Keratinocyte (primary cell): ENCODE data around the gene EGR2. TPM values are rescaled to one million over a fixed set of nuclear protein-coding genes. Genes with fewer than 3 reads are reported as not detected.
A peak's percentile ranks its signal among the peaks of the same experiment; 100 is the strongest.

Source experiments
- DNase-seq: peaks from one replicate; pipeline ENCODE4 v3.0.0-alpha.2; 2011; ENCODE audit warnings: low read depth, missing footprints, low spot score
- FAIRE-seq: peaks from 2 replicates; lab custom pipeline; 2011; peaks lifted over from hg19 to GRCh38; lab: Jason Lieb, UNC
- H2AFZ ChIP-seq: 2 replicates; pipeline ENCODE4 v1.6.0; 2012; ENCODE audit warnings: low read length, control low read depth, inconsistent platforms; ENCODE audit not compliant: control insufficient read depth
- H3K27ac ChIP-seq: 2 replicates; pipeline ENCODE4 v1.5.1; 2011; ENCODE audit warnings: low read length; ENCODE audit not compliant: control insufficient read depth, insufficient read depth
- H3K27me3 ChIP-seq: 3 replicates; pipeline ENCODE4 v1.6.0; 2011; ENCODE audit warnings: low read length; ENCODE audit not compliant: control insufficient read depth, insufficient read depth; ENCODE audit errors: extremely low read depth
- H3K36me3 ChIP-seq, 2 experiments: 2 replicates in 1 of 2; 3 replicates in 1 of 2; pipeline ENCODE4 v1.5.1; 2011; ENCODE audit warnings: low read length in 2 of 2, mild to moderate bottlenecking in 1 of 2; ENCODE audit not compliant: control insufficient read depth in 2 of 2, insufficient read depth in 2 of 2; ENCODE audit errors: extremely low read depth in 1 of 2
- H3K4me1 ChIP-seq: 3 replicates; pipeline ENCODE4 v1.5.1; 2011; ENCODE audit warnings: low read length; ENCODE audit not compliant: control insufficient read depth, insufficient read depth; ENCODE audit errors: extremely low read depth
- H3K4me2 ChIP-seq: 3 replicates; pipeline ENCODE4 v1.6.0; 2011; ENCODE audit warnings: low read depth, low read length; ENCODE audit not compliant: control insufficient read depth, insufficient read depth; ENCODE audit errors: extremely low read depth
- H3K4me3 ChIP-seq, 3 experiments: fragments of 200-600 bp in 1 of 3; sonication (generic) in 1 of 3; 2 replicates in 2 of 3; 3 replicates in 1 of 3; pipeline ENCODE4 v1.5.1; 2011 to 2016; ENCODE audit warnings: low read length in 3 of 3, mild to moderate bottlenecking in 3 of 3, control low read depth in 2 of 3, inconsistent platforms in 1 of 3, low read depth in 1 of 3, mixed read lengths in 1 of 3, mixed run types in 1 of 3, moderate library complexity in 1 of 3; ENCODE audit not compliant: control insufficient read depth in 2 of 3, insufficient read depth in 2 of 3; ENCODE audit errors: extremely low read depth in 1 of 3
- H3K79me2 ChIP-seq: 2 replicates; pipeline ENCODE4 v1.6.0; 2012; ENCODE audit warnings: low read length; ENCODE audit not compliant: control insufficient read depth, insufficient read depth
- H3K9ac ChIP-seq: 3 replicates; pipeline ENCODE4 v1.6.0; 2011; ENCODE audit warnings: low read length; ENCODE audit not compliant: control insufficient read depth, insufficient read depth; ENCODE audit errors: extremely low read depth
- H3K9me1 ChIP-seq: 3 replicates; pipeline ENCODE4 v1.6.0; 2011; ENCODE audit warnings: low read length; ENCODE audit not compliant: control insufficient read depth, insufficient read depth; ENCODE audit errors: extremely low read depth
- H3K9me3 ChIP-seq: 2 replicates; pipeline ENCODE4 v1.5.1; 2012; ENCODE audit warnings: low read depth, low read length; ENCODE audit not compliant: control insufficient read depth
- H4K20me1 ChIP-seq: 3 replicates; pipeline ENCODE4 v1.6.0; 2011; ENCODE audit warnings: low read length; ENCODE audit not compliant: control insufficient read depth, insufficient read depth; ENCODE audit errors: extremely low read depth
- EZH2 ChIP-seq: IDR thresholded peaks from one replicate; pipeline ENCODE4 v1.6.1; 2012; ENCODE audit warnings: inconsistent platforms, mild to moderate bottlenecking, low read length, moderate library complexity
- dilution Hi-C: fragments of 300-500 bp; cut with MboI; formaldehyde crosslinking; loops from one replicate; pipeline ENCODE4 v1.7.0; 2020; ENCODE audit warnings: low sequenced_read_pairs; ENCODE audit not compliant: extremely low pct_ligation_motif_present
- polyA plus RNA-seq, 5 experiments: library from polyadenylated mRNA; depleted of rRNA in 3 of 5; stranded (reverse) in 3 of 5; stranded (forward) in 1 of 5; unstranded in 1 of 5; fragments of >200 nt; gene quantifications; 1 replicate in 1 of 5; 2 replicates in 3 of 5; 3 replicates in 1 of 5; pipeline versions ENCODE4 v1.2.1 to v1.2.3, GENCODE V29; 2011 to 2012; ENCODE audit warnings: missing spikeins in 2 of 5, low read depth in 1 of 5, low replicate concordance in 1 of 5
- TF ChIP-seq, protein P1 (sequence below), 3 experiments: IDR thresholded peaks in 1 of 3; conservative IDR thresholded peaks in 1 of 3; optimal IDR thresholded peaks in 1 of 3; 2 replicates in 2 of 3; 3 replicates in 1 of 3; pipeline versions ENCODE3 to v1.5.1; 2011; ENCODE audit warnings: low read length in 3 of 3, mild to moderate bottlenecking in 3 of 3, moderate library complexity in 2 of 3, control low read depth in 1 of 3, inconsistent platforms in 1 of 3; ENCODE audit not compliant: insufficient read depth in 2 of 3; ENCODE audit errors: extremely low read depth in 1 of 3

Gene EGR2
- polyA plus RNA-seq, 1 donor (not counting 4 experiments of a cell fraction or from before 2014, with no cell fraction given), result 0.22 TPM

DNA sequence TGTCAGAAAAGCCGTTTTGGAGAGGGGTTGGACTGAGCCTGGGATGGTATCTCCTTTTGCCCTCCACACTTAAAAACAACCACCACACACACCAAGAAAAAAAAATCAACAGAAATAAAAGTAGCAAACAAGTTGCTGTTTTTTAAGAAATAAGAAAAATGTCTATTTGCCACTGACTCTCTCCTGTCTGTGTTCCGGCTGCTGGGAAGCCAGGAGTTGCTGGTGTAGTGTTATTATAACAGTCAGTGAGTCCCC, 163 bp downstream of the EGR2 start:
- no peak for TF ChIP-seq EZH2
- TF ChIP-seq, protein P1, sequence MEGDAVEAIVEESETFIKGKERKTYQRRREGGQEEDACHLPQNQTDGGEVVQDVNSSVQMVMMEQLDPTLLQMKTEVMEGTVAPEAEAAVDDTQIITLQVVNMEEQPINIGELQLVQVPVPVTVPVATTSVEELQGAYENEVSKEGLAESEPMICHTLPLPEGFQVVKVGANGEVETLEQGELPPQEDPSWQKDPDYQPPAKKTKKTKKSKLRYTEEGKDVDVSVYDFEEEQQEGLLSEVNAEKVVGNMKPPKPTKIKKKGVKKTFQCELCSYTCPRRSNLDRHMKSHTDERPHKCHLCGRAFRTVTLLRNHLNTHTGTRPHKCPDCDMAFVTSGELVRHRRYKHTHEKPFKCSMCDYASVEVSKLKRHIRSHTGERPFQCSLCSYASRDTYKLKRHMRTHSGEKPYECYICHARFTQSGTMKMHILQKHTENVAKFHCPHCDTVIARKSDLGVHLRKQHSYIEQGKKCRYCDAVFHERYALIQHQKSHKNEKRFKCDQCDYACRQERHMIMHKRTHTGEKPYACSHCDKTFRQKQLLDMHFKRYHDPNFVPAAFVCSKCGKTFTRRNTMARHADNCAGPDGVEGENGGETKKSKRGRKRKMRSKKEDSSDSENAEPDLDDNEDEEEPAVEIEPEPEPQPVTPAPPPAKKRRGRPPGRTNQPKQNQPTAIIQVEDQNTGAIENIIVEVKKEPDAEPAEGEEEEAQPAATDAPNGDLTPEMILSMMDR (optimal IDR thresholded peaks at IDR 0.05 in 1 of 3, IDR thresholded peaks at IDR 0.05 in 1 of 3, conservative IDR thresholded peaks at IDR 0.05 in 1 of 3; ENCODE audit: extremely low read depth in 1 of 3, insufficient read depth in 2 of 3, low read length in 3 of 3), result no peak

GRCh38 chr10:62815381-62816075, 638 bp downstream of the EGR2 start:
- DNase-seq (no peak), FAIRE-seq (no peak)
- H3K4me1 ChIP-seq, result peaks cover 32% of the 10 kb centered on the region
- TF ChIP-seq EZH2, result peak; percentile 75
- TF ChIP-seq, protein P1 (optimal IDR thresholded peaks at IDR 0.05 in 1 of 3, IDR thresholded peaks at IDR 0.05 in 1 of 3, conservative IDR thresholded peaks at IDR 0.05 in 1 of 3; ENCODE audit: extremely low read depth in 1 of 3, insufficient read depth in 2 of 3, low read length in 3 of 3), result no peak
- no peaks in the 10 kb centered on the region for H3K79me2 ChIP-seq
- peak overlapping the region; percentile 63 to 94 (median 92) for H3K4me3 ChIP-seq
- peak overlapping the region; percentile 63 for H2AFZ ChIP-seq
- peak overlapping the region; percentile 72 for H3K9ac ChIP-seq
- no peaks in the 10 kb centered on the region for H3K9me1 ChIP-seq
- dilution Hi-C loops, result loop anchor here (25.0 kb wide), 1 partner anchor 203 kb away; no protein-coding TSS in a partner anchor
- no peak overlapping the region for H3K27ac ChIP-seq
- H3K4me2 ChIP-seq, result peak overlapping the region; percentile 98
- no peaks in the 10 kb centered on the region for H4K20me1 ChIP-seq
- no peaks in the 10 kb centered on the region for H3K36me3 ChIP-seq
- peaks cover 44% of the 10 kb centered on the region for H3K27me3 ChIP-seq
- no peaks in the 10 kb centered on the region for H3K9me3 ChIP-seq

More for the DNA sequence above, 163 bp downstream of the EGR2 start:
- Histone ChIP-seq H3K36me3 (no peaks in the 10 kb centered on the region), H3K4me3 (peak overlapping the region; percentile 63 to 94 (median 92)), H3K9me3 (no peaks in the 10 kb centered on the region), H3K4me2 (peak overlapping the region; percentile 98), H4K20me1 (no peaks in the 10 kb centered on the region), H3K79me2 (no peaks in the 10 kb centered on the region), H3K27ac (no peak overlapping the region), H3K27me3 (peaks cover 49% of the 10 kb centered on the region), H2AFZ (peak overlapping the region; percentile 63), H3K4me1 (peaks cover 32% of the 10 kb centered on the region), H3K9ac (peak overlapping the region; percentile 72), H3K9me1 (no peaks in the 10 kb centered on the region)
- DNase-seq (no peak), FAIRE-seq (no peak)
- dilution Hi-C loops, result loop anchor here (25.0 kb wide), 1 partner anchor 204 kb away; no protein-coding TSS in a partner anchor
